ENCODE measurements around the gene PAXX.

- TF ChIP-seq POLR2AphosphoS5 (IDR thresholded peaks at IDR 0.05) (no peak), MXI1 (conservative IDR thresholded peaks at IDR 0.05; ENCODE audit: poor library complexity, severe bottlenecking) (no peak), RAD21 (conservative IDR thresholded peaks at IDR 0.05) (no peak), TAF1 (IDR thresholded peaks at IDR 0.05; ENCODE audit: low read depth) (no peak), EP300 (conservative IDR thresholded peaks at IDR 0.05; ENCODE audit: poor library complexity, severe bottlenecking) (no peak), REST (IDR thresholded peaks at IDR 0.05; ENCODE audit: borderline replicate concordance) (no peak), SMC3 (conservative IDR thresholded peaks at IDR 0.05; ENCODE audit: poor library complexity) (no peak), EZH2 (IDR thresholded peaks at IDR 0.05; ENCODE audit: borderline replicate concordance, insufficient read depth, low read length, poor library complexity, severe bottlenecking) (no peak)
- TF ChIP-seq, protein P1, sequence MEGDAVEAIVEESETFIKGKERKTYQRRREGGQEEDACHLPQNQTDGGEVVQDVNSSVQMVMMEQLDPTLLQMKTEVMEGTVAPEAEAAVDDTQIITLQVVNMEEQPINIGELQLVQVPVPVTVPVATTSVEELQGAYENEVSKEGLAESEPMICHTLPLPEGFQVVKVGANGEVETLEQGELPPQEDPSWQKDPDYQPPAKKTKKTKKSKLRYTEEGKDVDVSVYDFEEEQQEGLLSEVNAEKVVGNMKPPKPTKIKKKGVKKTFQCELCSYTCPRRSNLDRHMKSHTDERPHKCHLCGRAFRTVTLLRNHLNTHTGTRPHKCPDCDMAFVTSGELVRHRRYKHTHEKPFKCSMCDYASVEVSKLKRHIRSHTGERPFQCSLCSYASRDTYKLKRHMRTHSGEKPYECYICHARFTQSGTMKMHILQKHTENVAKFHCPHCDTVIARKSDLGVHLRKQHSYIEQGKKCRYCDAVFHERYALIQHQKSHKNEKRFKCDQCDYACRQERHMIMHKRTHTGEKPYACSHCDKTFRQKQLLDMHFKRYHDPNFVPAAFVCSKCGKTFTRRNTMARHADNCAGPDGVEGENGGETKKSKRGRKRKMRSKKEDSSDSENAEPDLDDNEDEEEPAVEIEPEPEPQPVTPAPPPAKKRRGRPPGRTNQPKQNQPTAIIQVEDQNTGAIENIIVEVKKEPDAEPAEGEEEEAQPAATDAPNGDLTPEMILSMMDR (IDR thresholded peaks at IDR 0.05; ENCODE audit: poor library complexity, severe bottlenecking), result no peak
Observed at GRCh38 chr9:137035937-137036336, 43.7 kb downstream of the PAXX start.

Measured in neural cell (in vitro differentiated cells).